ENCODE data around the gene CAB39.
A peak's percentile ranks its signal among the peaks of the same experiment; 100 is the strongest.

The CAB39 gene

GRCh38 chr2:230821261-230821990, 108.8 kb downstream of the CAB39 start:
- DNase-seq (ENCODE audit: low read depth): no peak

DNA sequence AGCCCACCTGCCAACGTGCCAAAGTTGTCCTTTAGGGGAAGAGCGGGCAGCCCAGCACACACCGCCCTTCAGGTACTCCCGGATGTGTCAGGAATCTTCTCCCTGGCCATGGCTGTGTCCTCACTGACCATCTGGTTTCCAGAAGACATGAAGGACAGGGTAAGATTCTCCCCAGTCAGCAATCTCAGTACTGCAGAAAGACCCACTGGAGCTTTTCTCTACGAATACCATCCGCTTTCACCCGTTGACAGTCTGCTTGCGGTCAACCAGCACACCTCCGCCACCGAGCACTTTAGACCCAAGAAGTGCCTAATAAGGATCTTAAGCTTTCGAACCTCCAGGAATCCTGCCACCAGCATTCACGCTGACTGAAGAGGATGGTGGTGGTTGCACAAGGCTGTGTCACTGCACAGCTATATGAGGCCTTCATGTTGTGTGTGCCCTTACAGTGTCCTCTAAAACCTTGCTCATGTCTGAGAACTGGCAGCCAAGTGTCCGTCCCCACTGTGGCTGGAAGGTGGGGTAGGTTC, 109.4 kb downstream of the CAB39 start:
- no peak for DNase-seq (ENCODE audit: low read depth)

- DNase-seq (ENCODE audit: low read depth): no peak
These were observed 110.8 kb downstream of the CAB39 start for GRCh38 chr2:230823264-230823964.

- peak; percentile 77 for DNase-seq (ENCODE audit: low read depth)
These were observed 111.8 kb downstream of the CAB39 start for GRCh38 chr2:230824406-230824978.

GRCh38 chr2:230825354-230825753, 112.7 kb downstream of the CAB39 start:
- DNase-seq (ENCODE audit: low read depth): no peak

DNA sequence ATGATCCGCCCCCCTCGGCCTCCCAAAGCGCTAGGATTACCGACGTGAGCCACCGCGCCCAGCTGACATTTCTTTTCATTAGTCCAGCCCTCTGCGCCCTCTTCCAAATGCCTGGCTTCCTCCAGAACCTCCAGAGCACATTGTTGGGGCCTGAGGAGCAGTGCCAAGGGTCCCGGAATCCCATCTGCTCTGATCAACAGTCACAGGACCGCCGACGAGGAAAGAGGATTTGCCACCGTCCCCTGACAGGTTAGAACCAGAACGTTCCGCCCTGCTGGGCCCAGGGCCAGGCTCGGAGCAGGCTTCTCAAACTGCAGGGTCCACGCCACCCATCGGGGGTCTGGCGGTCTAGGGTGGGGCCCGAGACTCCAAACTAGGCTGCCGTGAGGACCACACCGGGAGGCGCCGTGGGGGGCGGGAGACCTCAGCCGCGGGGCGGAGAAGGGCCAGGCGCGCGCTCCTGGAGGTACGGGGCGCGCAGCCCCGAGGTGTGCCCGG, 115.2 kb downstream of the CAB39 start:
- DNase-seq (ENCODE audit: low read depth): no peak

GRCh38 chr2:230828272-230828961, 115.8 kb downstream of the CAB39 start:
- DNase-seq (ENCODE audit: low read depth): no peak

DNA sequence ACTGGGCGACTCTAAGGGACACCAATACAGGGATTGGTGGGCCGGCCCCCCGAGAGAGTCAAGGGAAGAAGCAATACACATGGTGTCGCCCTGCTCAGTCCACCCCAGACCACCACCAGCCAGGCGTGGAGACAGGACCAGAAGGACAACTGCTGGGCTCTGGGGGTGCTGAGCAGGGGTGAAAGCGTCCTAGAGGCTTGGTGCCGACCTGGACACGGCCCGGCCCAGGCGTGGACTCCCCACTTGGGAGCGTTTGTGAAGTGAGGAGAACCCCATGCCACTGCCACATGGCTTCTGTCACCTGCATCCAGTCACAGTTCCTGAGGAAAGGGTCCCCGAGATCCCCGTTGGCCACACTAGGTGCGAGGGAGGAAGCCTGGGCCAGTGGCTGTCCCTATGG, 116.7 kb downstream of the CAB39 start:
- DNase-seq (ENCODE audit: low read depth): no peak

DNA sequence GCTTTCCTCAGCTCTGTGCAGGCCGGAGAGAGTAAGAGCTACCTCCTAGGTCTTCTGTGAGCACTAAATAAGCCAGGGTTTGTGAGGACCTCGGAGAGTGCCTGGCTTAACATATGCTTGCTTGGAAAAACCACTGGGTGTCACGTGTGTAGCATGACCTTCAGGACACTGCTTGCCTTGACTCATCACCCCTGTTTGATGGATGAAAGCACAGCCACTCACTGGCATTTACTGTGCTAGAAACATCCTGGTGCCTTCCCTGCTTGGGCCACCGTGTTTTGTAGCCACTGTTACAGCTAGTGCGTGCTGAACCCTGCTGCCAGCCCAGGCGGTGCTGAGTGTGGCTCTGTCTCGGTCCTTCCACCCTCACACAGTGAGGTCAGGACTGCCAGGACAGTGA, 117.3 kb downstream of the CAB39 start:
- DNase-seq (ENCODE audit: low read depth): no peak

DNA sequence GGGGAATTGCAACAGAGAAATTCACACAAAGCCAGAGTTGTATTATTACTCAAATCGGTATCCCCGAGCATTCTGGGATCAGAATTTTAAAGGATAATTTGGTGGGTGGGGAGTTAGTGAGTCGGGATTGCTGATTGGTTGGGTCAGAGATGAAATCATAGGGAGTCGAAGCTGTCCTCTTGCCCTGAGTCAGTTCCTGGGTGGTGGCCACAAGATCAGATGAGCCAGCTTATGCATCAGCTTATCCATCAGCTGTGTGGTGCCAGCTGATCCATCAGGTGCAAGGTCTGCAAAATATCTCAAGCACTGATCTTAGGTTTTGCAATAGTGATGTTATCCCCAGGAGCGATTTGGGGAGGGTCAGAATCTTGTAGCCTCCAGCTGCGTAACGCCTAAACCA, 117.8 kb downstream of the CAB39 start:
- no peak for DNase-seq (ENCODE audit: low read depth)

- no peak for DNase-seq (ENCODE audit: low read depth)
These were observed 127.7 kb downstream of the CAB39 start for GRCh38 chr2:230840301-230840700.

DNA sequence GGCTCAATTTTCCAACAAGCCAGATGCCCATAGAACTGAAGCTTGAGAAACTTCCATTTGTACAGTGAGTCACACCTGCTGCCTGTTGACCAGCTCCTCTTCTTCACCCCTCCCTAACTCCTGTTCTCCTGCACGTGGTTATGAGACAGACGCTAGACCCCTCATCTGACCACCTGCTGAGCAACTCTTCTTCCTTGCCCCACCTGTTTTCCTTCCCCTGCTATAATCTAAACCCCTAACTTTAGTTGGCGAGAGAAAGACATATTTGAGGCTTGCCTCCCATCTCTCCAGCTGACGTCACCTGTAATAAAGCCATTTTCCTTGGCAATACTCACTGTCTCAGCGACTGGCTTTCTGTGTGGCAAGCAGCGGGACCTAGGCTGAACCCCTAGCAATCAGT, 129.8 kb downstream of the CAB39 start:
- no peak for DNase-seq (ENCODE audit: low read depth)

GRCh38 chr2:230843132-230843531, 130.5 kb downstream of the CAB39 start:
- DNase-seq (ENCODE audit: low read depth): no peak

DNA sequence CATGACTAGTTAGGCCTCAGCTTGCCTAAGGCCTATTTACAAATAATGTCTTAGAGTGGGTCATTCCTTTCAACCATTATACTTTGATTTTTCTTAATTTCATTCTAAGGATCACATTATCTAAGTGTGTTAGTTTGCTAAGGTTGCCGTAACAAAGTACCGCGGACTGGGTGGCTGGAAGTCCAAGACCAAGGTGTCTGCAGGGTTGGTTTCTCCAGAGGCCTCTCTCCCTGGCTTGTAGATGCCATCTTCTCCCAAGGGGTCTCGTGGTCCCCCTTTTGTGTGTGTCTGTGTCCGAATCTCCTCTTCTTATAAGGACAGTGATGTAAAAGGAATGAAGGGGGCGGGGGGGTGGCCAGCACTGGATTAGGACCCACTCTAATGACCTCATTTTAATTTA, 133.7 kb downstream of the CAB39 start:
- DNase-seq (ENCODE audit: low read depth): no peak

- peak; percentile 71 for DNase-seq (ENCODE audit: low read depth)
These were observed 135.3 kb downstream of the CAB39 start for GRCh38 chr2:230847883-230848388.

DNA sequence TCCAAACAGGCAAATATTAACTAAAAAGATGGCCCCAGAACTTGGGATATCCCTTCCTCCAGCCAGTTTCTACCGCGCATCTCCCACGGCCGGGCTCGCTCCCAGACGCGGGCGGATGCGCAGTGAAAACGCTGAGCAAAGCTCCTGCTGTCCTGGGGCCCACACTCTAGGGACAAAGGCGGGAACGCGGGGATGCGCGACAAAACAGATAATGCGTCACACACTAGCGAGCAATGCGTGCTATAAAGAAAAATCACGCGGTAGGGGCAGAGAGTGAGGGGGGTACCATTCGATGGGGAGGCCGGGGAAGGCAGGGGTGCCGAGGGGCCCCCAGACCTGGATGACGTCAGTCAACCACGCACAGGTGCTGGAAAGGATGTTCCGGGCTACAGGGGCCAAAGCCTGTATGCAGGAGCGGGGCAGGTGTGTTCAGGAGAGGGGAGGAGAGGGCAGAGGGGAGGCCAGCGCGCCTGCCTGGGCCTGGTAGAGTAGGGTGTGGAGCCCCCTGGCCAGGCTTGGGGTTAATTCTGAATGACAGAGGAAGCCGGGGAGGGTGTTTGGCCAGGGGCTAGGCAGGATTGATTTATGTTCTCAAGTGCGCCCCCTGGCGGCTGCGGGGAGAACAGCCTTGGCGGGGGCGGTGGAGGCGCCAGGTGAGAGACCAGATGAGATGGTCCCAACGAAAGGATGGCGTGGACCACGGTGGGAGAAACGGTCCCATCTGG, 137.2 kb downstream of the CAB39 start:
- DNase-seq (ENCODE audit: low read depth): no peak

GRCh38 chr2:230850358-230850658, 137.7 kb downstream of the CAB39 start:
- DNase-seq (ENCODE audit: low read depth): no peak

DNA sequence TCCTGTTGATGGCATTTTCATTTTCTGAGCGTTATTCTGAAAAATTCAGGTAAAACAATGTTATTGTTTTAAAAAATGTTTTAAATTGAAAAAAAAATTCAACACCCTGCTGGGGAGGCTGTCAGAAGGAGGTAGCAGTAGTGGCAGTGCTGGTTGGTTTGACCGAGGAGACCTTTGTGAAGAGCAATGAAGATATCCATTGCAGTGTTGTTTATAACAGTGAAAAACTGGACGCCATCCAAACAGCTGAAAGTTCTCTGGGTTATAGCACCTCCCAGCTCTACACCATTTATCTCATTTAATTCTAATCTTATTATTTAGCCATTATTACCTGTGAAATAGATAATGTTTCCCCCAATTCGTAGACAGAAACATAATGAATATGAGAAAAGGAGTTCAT, 139.5 kb downstream of the CAB39 start:
- no peak for DNase-seq (ENCODE audit: low read depth)

GRCh38 chr2:230861552-230862255, 149.1 kb downstream of the CAB39 start:
- DNase-seq (ENCODE audit: low read depth): no peak

GRCh38 chr2:230862292-230862691, 149.7 kb downstream of the CAB39 start:
- DNase-seq (ENCODE audit: low read depth): no peak

GRCh38 chr2:230863031-230863430, 150.4 kb downstream of the CAB39 start:
- DNase-seq (ENCODE audit: low read depth): no peak
